GM18517 (cell line): Measurements from ENCODE around the gene TMEM45A.
"Not testable (repeated sequence)": the region's sequence is repeated elsewhere in the genome, so short reads cannot be mapped to it uniquely, and the experiment has no call there.

Experiments used
- ATAC-seq: cut with Tn5 transposase; IDR thresholded peaks from one replicate; pipeline ENCODE4 v1.9.1; 2021; ENCODE audit warnings: mild to moderate bottlenecking, moderate library complexity; ENCODE audit not compliant: unreplicated experiment

TMEM45A gene

GRCh38 chr3:100492059-100493006 lies at the start of gene TMEM45A:
TSS of gene TMEM45A (plus strand) at chr3:100492619. CDS start at chr3:100555212, 62,593 bp downstream.
- peak; percentile 93 for ATAC-seq

GRCh38 chr3:100443690-100444089 lies 48.7 kb upstream of the TMEM45A start:
- ATAC-seq: no peak

DNA sequence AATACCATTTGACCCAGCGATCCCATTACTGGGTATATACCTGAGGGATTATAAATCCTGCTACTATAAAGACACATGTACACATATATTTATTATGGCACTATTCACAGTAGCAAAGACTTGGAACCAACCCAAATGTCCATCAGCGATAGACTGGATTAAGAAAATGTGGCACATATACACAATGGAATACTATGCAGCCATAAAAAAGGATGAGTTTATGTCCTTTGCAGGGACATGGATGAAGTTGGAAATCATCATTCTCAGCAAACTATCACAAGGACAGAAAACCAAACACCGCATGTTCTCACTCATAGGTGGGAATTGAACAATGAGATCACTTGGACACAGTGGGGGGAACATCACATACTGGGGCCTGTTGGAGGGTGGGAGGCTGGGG lies 45.4 kb upstream of the TMEM45A start:
- not testable (repeated sequence) for ATAC-seq

- ATAC-seq: no peak
Measured at GRCh38 chr3:100448079-100448478, 44.3 kb upstream of the TMEM45A start.

DNA sequence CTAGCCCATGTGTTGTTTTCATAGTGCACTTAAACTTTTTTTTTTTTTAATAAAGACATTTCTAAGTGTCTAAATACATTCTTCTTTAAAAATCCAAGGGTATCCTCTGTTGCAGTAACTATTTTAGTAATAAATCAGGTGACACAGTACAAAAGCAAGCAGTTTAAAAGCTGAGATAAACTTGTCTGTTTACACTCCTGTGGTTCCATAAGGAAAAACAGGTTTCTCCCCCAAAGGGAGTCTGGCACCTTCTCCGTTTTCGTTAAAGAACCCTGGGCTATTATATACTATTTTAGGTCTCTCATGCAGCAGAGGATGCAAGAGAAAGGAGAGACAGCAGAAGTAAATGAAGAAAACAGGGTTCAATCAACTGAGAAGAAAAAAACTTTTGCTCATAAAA lies 43.2 kb upstream of the TMEM45A start:
- no peak for ATAC-seq

DNA sequence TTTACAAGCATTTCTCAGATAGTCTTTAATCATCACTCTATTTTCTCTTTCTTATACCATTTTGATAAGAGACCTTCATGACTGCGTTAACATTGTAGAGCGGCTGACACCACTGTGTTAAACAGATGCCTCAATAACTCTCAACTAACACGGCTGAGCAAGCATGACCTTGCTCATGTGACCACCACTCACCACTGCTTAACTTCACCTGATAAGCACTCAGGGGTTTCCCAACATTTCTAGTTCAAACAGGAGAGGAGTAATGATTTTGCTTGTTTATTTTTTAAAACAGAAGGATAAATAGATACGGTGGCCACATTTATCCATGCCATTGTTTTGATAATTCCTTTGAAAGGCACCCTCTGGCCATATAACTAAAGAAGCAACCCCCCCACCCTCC lies 37.7 kb upstream of the TMEM45A start:
- ATAC-seq: no peak

- ATAC-seq: no peak
Measured at GRCh38 chr3:100455841-100456550, 36.4 kb upstream of the TMEM45A start.

GRCh38 chr3:100456745-100457144 lies 35.7 kb upstream of the TMEM45A start:
- ATAC-seq: no peak

DNA sequence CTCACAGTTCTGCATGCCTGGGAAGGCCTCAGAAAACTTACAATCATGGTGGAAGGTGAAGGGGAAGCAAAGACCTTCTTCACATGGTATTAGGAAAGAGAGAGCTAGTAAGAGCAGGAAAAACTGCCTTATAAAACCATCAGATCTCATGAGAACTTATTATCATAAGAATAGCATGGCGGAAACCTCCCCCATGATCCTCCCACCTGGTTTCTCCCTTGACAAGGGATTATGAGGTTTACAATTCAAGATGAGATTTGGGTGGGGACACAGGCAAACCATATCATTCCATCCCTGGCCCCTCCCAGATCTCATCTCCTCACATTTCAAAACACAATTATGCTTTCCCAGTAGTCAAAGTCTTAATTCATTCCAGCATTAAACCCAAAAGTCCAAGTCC lies 34.6 kb upstream of the TMEM45A start:
- ATAC-seq: no peak

DNA sequence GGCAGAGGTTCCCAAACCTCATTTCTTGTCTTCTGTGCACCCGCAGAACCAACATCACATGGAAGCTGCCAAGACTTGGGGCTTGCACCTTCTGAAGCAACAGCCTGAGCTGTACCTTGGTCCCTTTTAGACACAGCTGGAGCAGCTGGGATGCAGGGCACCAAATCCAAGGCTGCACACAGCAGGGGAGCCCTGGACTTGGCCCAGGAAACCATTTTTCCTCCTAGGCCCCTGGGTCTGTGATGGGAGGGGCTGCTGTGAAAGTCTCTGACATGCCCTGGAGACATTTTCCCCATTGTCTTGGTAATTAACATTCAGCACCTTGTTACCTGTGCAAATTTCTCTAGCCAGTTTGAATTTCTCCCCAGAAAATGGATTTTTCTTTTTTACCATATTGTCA lies 33.6 kb upstream of the TMEM45A start:
- no peak for ATAC-seq

- ATAC-seq: peak; percentile 94
Measured at GRCh38 chr3:100463002-100463401, 29.4 kb upstream of the TMEM45A start.

- ATAC-seq: no peak
Measured at GRCh38 chr3:100463646-100464155, 28.7 kb upstream of the TMEM45A start.

- ATAC-seq: no peak
Measured at GRCh38 chr3:100465892-100466777, 26.3 kb upstream of the TMEM45A start.

- no peak for ATAC-seq
Measured at GRCh38 chr3:100467133-100467532, 25.3 kb upstream of the TMEM45A start.

DNA sequence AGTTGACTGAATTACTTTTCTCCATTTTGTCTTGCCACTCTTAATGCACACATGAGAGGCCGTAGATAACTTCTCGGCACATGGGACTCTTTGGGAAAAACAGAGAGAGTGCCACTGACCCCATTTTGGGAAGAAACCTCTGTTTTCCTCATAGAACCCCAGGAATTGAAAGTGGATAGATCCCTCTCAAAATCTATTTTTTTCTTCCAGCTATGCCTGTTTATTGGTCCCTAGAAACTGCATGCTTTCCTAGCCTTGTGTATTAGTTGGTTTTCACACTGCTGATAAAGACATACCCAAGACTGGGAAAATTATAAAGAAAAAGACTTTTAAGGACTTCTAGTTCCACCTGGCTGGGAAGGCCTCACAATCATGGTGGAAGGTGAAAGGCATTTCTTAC lies 23.7 kb upstream of the TMEM45A start:
- ATAC-seq: no peak

DNA sequence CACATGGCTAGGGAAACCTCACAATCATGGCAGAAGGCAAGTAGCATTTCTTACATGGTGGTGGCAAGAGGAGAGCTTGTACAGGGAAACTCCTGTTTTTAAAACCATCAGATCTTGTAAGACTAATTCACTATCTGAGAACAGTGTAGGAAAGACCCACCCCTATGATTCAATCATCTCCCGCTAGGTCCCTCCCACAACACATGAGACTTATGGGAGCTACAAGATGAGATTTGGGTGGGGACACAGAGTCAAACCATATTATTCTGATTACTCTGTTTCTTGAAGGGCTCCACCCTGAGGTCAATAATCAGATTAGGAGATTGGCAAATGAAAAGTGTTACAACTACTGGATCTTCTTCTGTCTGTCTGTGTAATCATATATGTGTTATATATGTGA lies 21.5 kb upstream of the TMEM45A start:
- ATAC-seq: no peak

- ATAC-seq: no peak
Measured at GRCh38 chr3:100471444-100471843, 21.0 kb upstream of the TMEM45A start.

DNA sequence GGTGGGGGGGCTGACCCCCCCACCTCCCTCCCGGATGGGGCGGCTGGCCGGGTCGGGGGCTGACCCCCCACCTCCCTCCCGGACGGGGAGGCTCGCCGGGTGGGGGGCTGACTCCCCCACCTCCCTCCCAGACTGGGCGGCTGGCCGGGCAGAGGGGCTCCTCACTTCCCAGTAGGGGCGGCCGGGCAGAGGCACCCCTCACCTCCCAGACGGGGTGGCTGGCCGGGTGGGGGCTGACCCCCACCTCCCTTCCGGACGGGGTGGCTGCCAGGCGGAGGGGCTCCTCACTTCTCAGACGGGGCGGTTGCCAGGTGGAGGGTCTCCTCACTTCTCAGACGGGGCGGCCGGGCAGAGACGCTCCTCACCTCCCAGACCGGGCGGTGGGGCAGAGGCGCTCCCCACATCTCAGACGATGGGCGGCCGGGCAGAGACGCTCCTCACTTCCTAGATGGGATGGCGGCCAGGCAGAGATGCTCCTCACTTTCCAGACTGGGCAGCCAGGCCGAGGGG lies 14.5 kb upstream of the TMEM45A start:
- not testable (repeated sequence) for ATAC-seq

GRCh38 chr3:100478521-100478920 lies 13.9 kb upstream of the TMEM45A start:
- ATAC-seq: not testable (repeated sequence)

DNA sequence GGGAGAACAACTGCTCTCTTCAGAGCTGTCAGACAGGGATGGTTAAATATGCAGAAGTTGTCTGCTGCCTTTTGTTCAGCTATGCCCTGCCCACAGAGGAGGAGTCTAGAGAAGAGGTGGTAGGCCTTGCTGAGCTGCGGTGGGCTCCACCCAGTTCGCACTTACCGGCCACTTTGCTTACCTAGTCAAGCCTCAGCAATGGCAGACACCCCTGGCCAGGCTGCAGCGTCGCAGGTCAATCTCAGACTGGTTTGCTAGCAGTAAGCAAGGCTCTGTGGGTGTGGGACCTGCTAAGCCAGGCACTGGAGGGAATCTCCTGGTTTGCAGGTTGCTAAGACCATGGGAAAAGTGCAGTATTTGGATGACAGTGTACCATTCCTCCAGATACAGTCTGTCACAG lies 12.3 kb upstream of the TMEM45A start:
- ATAC-seq: no peak

- no peak for ATAC-seq
Measured at GRCh38 chr3:100482176-100482575, 10.2 kb upstream of the TMEM45A start.
